GM19193 (cell line): ENCODE measurements around the gene MAP4.

Experiments used
- POLR2A ChIP-seq: IDR thresholded peaks from 4 replicates; pipeline ENCODE4 v1.6.1; 2011; ENCODE audit not compliant: insufficient read depth, insufficient read length; ENCODE audit errors: extremely low read depth

MAP4 gene

DNA sequence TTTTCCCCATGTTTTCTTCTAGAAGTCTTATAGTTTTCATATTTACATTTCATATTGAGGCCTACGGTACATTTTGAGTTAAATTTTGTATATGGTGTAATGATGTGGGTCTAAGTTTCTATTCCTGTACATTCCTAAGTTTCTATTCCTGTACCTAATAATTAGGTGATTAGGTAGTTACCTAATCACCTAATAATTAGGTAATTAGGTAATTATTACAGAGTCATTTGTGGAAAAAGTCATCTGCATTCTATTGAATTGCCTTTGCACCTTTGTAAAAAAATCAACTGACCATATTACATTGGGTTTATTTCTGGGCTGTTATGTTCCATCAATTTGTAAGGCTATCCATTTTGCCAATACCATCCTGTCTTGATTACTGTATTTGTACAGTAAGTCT, 37.1 kb downstream of the MAP4 start:
- TF ChIP-seq POLR2A: no peak

DNA sequence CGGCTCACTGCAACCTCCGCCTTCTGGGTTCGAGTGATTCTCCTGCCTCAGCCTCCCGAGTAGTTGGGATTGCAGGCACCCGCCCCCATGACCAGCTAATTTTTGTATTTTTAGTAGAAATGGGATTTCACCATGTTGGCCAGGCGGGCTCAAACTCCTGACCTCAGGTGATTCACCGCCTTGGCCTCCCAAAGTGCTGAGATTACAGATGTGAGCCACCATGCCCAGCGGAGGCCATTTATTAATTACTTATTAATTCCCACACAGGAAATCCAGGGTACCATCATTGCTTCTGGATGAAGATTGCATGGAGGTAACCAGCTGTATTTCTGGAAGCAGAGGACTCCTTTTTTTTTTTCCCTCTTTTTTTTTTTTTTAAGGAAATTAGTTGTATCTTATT, 37.8 kb downstream of the MAP4 start:
- no peak for TF ChIP-seq POLR2A

DNA sequence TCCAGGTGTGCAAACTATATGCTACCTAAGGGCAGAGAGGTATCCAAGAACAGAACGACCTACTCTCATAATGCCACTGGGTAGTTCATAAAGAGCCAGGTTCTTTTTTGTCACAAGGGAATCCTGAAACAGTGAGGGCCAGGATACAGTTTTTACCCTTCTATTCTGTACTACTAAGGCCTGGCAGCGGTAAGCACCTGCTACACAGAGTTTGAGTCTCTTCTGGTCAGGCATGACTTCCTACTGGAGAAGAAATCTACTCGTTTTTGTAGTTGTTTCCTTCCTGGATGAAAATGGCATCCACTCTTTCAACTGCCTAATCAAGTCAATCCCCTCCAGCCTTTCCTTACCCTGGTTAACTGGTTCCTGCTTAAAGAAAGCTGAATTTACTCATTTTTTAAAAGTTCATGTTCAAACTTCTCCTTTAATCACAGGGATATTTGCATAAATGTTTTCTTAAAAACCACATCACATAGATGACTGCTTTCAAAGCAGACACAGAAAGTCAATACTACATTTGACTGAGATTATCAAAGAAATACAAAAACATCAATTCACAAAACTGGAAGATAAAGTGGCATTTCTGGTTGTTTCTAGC, 40.0 kb downstream of the MAP4 start:
- TF ChIP-seq POLR2A: no peak

DNA sequence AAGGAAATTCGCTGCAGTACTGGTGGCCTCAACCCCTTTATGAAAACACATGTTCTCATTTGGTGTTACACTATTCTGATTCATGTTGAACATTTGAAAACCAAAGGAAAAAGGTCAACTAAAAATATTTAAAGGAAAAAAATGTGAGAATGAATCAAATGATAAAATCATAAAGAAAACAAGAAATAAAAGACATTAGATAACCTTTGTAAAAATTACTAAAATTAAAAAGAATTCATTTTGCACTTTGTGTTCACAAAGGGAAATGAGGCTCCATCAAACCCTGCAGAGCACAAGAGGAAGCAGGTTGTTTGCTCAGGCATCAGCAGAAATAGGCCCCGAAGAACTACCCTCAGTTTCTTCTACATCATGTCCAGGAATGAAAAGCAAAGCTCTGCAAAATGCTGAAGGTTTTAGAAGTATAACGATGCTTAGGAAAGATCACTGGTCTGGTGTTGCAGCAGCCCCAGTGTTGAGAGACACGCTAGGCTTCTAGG, 41.2 kb downstream of the MAP4 start:
- no peak for TF ChIP-seq POLR2A

DNA sequence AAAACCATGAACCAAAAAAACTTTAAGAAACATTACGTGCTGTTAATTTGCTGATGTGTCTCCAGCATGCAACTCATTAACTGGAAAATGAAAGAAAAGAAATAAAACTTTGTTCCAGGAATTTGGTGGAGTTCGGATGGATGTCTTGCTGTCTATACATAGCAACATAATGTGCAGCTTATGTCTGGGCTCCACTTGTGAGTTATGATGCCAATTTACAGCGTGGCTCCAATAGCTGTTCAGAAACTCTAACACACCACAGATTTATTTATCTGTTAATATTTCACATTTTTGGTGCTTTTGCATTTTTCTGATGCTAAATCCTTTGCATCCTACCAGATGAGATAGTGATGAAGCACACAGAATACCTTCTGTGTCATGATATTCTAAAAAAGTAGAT, 45.1 kb downstream of the MAP4 start:
- TF ChIP-seq POLR2A: no peak

DNA sequence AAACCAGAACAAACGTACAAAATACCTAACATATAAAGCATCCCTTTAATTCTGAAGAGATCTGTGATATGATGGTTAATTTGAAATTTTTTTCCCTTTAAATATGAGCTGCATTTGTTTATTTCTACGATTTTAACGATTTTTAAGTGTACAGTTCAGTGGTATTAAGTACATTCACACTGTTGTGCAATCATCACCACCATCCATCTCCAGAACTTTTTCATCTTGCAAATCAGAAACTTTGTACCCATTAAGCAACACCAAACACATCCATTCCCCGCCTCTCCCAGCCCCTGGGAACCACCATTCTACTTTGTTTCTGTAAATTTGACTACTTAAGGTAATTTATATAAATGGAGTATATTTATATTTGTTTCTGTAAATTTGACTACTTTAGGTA, 51.5 kb downstream of the MAP4 start:
- TF ChIP-seq POLR2A: no peak

DNA sequence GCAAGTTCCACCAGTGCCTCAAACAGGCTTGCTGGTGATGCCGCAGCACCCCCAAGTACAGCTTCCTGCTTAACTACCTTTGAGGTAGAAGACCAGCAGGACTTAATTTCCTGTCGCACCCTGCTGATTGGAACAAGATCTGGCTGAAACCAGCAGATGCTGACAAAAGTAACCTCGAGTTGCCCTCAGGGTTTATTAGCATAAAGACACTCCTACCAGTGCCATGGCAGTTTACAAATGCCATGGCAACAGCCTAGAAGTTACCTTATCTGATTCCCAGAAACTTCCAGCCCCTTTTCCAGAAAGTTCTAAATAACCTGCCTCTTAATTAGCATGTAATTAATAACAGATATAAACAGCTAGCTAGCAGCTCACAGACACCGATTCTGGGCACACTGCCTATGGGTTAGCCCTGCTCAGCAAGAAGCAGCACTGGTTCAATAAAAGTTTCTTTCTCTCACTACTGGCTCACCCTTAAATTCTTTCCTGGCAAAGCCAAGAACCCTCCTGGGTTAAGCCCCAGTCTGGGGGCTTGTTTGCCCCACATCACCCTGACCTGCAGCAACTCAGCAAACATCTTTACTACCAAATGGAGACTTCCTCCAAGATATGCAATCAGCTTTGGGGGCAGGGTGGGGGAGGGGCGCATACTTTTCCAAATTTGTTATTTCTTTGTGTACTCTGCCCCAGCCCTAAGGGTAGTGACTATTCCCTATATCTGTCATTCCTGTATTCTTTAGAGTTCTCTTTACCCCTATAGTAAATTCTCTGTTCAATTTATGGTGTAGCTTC, 54.2 kb downstream of the MAP4 start:
- TF ChIP-seq POLR2A: no peak

DNA sequence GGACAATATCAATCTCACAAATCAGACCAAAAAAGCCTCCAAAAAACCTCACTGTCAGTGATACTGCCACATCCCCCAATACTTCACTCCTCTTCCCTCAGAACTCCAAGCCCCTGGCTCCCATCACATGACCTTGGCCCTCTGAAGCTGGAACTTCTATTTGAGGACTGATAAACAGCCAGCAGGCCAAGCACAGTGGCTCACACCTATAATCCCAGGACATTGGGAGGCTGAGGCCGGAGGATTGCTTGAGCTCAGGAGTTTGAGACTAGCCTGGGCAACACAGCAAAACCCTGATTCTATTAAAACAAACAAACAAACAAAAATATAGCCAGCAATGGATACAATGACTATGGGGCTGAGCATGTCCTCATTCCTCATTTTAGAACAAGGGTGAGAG, 55.2 kb downstream of the MAP4 start:
- no peak for TF ChIP-seq POLR2A

DNA sequence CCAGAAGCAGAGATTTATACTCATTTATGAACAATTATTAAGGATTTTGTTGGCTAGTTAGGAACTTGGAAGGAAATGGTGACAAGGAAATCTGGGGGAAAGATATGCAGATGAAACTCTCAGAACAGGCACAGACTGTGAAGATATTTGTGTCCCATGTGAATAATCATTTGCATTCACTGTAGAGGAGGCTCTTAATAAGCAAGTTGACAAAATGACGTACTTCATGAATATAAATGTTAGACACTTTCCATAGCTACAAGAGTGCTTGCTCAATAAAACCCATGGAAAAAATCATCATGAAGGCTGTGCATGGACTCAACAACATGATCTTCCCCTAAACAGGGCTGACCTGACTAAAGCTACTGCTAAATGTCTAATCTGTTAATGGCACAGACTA, 59.7 kb downstream of the MAP4 start:
- no peak for TF ChIP-seq POLR2A

DNA sequence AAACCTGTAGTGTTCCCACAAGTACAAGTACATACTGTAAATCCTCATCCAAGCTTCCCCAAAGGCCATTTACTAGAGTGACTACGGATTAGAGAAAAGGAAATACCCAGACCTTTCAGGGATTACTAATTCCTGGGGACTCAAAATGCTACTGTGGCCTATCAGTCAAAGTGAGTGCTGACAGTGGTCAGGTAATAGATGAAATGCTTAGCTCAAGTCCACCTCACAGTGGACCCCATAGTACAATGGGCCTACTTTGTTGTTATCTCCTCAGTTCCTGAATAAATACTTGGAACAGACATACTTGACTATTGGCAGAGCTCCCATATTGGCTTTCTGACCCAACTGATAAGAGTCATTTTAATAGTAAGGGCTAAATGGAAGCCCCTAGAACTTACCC, 61.6 kb downstream of the MAP4 start:
- TF ChIP-seq POLR2A: no peak

DNA sequence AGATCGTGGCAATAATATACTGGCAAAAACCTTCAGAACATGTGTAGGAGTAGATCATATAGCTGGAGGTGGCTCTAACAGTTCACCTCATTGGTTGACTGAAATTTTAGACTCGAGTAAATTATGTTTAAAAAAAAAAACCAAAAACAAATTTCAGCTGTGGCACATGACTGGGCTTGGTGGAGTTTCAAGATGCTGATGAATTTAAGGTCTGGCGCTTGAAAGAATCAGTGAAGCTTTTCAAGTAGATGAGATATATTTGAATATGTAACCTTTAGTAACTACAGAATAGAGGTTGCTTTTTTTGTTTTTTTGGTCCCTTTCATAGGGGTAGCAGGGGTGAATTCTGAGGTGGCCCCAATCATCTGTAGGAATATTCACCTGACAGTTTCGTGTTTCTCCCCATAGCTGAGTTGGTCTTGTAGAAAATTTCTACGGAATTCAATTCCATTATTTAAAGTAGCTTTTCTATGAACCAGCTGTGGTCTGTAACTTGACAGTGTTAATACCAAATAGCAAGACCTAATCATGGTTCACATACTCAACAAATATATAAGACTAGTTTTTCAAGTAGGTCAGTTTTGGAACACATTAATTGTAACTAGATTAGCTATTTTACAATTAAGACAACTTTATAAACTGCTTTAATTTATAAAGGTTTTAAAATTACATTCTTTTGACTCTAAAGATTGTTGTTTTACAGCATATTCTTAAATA, 65.6 kb downstream of the MAP4 start:
- no peak for TF ChIP-seq POLR2A

DNA sequence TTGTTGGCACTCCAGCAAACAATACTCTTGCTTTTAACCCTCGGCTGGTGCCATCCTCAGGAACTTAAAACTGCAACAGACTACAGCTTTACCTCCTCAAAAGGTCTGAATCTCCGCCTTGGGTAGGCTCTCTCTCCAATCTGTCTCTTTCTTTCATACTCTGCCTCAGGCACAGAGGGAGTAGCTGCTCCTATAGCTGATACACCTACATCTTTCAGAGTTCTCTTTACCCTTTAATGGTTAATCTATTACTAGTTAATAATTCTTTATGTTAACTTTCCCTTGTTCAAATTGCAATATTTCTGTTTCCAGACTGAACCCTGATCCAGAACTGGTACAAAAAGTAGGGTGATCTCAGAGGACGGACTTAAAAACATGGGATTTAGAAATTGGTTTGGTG, 66.2 kb downstream of the MAP4 start:
- no peak for TF ChIP-seq POLR2A

DNA sequence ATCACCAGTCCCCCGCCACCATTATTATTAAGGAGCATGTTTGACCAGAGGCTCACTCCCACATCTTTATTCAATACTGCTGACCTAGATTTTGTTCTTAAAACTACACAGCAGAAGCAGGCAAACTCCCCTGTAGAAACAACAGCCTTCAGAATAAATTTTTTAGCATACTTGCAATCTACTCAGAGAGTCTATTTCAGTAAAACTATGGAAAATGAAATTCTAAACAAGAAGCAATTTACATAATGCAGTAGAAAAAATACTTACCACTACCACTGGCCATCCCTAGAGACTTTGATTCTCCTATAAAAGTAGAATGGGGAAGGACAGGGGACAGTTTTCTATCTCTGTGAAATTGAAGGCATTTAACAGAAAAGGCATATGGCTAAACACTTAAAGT, 76.0 kb downstream of the MAP4 start:
- TF ChIP-seq POLR2A: no peak

DNA sequence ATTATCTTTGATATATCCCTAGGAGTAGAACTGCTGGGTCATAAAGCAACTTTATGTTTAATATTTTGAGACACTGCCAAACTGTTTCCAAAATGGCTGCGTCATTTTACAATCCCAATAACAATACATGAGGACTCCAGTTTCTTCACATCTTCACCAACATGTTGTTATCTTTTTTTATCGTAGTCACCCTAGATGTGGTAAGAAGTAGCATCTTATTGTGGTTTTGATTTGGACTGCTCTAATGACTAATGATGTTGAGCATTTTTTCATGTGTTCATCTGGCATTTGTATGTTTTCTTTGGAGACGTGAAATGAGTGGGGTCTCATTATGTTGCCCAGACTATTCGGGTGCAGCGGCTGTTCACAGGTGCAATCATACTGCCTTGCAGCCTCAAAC, 83.8 kb downstream of the MAP4 start:
- no peak for TF ChIP-seq POLR2A

DNA sequence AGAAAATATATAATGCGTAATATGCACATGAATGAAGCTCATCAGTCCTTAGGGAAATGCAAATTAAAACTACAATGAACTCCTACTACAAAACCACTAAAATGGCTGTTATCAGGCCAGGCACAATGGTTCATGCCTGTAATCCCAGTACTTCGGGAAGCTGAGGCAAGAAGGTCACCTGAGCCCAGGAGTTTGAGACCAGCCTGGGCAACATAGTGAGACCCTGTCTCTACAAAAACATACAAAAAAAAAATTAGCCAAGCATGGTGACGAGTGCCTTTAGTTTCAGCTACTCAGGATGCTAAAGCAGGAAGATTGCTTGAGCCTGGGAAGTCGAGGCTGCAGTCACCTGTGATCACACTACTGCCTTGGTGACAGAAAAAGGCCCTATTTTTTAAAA, 85.2 kb downstream of the MAP4 start:
- TF ChIP-seq POLR2A: no peak

DNA sequence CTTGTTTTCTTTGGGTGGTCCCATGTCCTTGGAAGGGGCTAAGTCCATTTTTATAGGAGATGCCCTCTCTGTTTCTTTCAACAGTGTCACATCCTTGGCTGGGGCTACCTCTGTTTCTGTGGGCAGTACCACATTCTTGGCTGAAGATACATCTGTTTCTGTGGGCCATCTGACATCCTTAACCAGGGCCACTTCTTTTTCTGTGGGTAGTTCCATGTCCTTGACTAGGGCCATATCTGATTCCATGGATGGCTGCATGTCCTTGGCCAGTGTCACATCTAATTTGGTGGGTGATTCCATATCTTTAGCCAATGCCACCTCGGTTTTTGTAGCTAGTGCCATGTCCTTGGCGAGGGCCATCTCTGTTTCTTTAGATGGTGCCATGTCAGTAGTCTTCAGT, 99.5 kb downstream of the MAP4 start:
- no peak for TF ChIP-seq POLR2A
